Measurements from ENCODE around the gene MAN2B2.
"Not testable (repeated sequence)": the region's sequence is repeated elsewhere in the genome, so short reads cannot be mapped to it uniquely, and the experiment has no call there.

Gene MAN2B2

GRCh38 chr4:6647582-6648230 is 72.7 kb downstream of the MAN2B2 start:
- no peak overlapping the region for H3K9ac ChIP-seq
- H3K4me1 ChIP-seq = peaks cover 19 to 28% (median 22%) of the 10 kb centered on the region in 10 experiments
- H3K27ac ChIP-seq = no peak overlapping the region
- no peak overlapping the region for H3K4me3 ChIP-seq
- H3K36me3 ChIP-seq = peaks cover 8 to 21% (median 14%) of the 10 kb centered on the region in 11 experiments
- no peak for TF ChIP-seq Cebpa-rat (IDR thresholded peaks at IDR 0.05)
- H3K9me3 ChIP-seq (replicated peaks in 1 of 11) = peaks cover 0 to 24% (median 11%) of the 10 kb centered on the region in 11 experiments; a peak in 18 of 22 replicates
- H3K4me2 ChIP-seq = peak overlapping the region in 8 of 11 experiments; percentile 8 to 62 (median 50); a peak in 17 of 22 replicates
- H4K20me1 ChIP-seq = peaks cover 8 to 16% (median 10%) of the 10 kb centered on the region in 11 experiments; a peak in 19 of 22 replicates
- no peaks in the 10 kb centered on the region for H3K27me3 ChIP-seq

- Histone ChIP-seq H3K27me3 (no peaks in the 10 kb centered on the region), H3K4me1 (peaks cover 6 to 16% (median 12%) of the 10 kb centered on the region in 10 experiments), H3K4me3 (no peak overlapping the region), H3K27ac (no peak overlapping the region), H3K36me3 (peaks cover 0 to 8% (median 0%) of the 10 kb centered on the region in 11 experiments; a peak in 2 of 22 replicates), H4K20me1 (0 out of 22 replicates have a peak, but pooled peaks cover 0 to under 1% (median 0%) of the 10 kb centered on the region in 11 experiments), H3K9ac (no peak overlapping the region), H3K9me3 (replicated peaks in 1 of 11) (peaks cover 0 to 24% (median 11%) of the 10 kb centered on the region in 11 experiments; a peak in 18 of 22 replicates), H3K4me2 (no peak overlapping the region)
- no peak for TF ChIP-seq Cebpa-rat (IDR thresholded peaks at IDR 0.05)
These were observed 74.2 kb downstream of the MAN2B2 start for GRCh38 chr4:6649216-6649615.

DNA sequence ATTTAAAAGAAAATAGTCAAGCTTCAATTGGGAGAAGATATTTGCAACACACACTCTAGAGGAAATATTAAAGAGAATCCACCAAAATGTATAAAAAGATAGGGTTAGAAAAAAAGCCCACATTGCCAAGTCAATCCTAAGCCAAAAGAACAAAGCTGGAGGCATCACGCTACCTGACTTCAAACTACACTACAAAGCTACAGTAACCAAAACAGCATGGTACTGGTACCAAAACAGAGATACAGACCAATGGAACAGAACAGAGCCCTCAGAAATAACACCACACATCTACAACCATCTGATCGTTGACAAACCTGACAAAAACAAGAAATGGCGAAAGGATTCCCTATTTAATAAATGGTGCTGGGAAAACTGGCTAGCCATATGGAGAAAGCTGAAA is 79.2 kb downstream of the MAN2B2 start:
- H3K36me3 ChIP-seq, H3K27ac ChIP-seq, H3K9ac ChIP-seq, H3K4me3 ChIP-seq, H3K4me2 ChIP-seq, H3K4me1 ChIP-seq: not testable (repeated sequence)
- Histone ChIP-seq H4K20me1 (peaks cover 0 to 15% (median 0%) of the 10 kb centered on the region in 11 experiments; a peak in 4 of 22 replicates), H3K27me3 (peaks cover 17 to 28% (median 26%) of the 10 kb centered on the region in 11 experiments), H3K9me3 (replicated peaks in 1 of 11) (peaks cover 0 to 22% (median 11%) of the 10 kb centered on the region in 11 experiments; a peak in 14 of 22 replicates)

GRCh38 chr4:6655291-6655690 is 80.3 kb downstream of the MAN2B2 start:
- H3K27me3 ChIP-seq = peaks cover 28 to 39% (median 37%) of the 10 kb centered on the region in 11 experiments
- H3K27ac ChIP-seq = not testable (repeated sequence)

DNA sequence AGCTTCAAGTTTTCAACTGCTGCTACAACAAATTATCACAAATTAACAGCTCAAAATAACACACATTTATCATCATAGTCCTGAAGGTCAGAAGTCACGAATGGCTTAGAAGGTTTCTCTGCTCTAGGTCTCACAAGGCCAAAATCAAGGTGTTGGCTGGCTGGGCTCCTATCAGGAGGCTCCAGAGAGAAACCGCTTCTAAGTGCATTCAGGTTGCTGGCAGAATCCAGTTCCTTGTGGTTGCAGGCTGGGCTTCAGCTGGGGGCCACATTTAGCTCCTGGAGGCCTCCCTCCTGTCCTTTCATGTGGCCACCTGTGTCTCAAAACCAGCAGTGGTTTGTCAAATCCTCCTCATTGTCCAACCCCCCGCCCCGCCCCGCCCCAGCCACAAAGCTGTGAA is 80.9 kb downstream of the MAN2B2 start:
- Histone ChIP-seq H3K9me3 (replicated peaks in 1 of 11) (peaks cover 0 to 9% (median 0%) of the 10 kb centered on the region in 11 experiments; a peak in 3 of 22 replicates), H3K27me3 (peaks cover 30 to 45% (median 44%) of the 10 kb centered on the region in 11 experiments), H3K4me1 (peaks cover 10 to 21% (median 14%) of the 10 kb centered on the region in 10 experiments; a peak in 19 of 20 replicates), H3K9ac (no peak overlapping the region), H3K4me2 (no peak overlapping the region), H3K27ac (no peak overlapping the region), H3K4me3 (no peak overlapping the region), H3K36me3 (no peaks in the 10 kb centered on the region), H4K20me1 (peaks cover 0 to 15% (median 0%) of the 10 kb centered on the region in 11 experiments; a peak in 4 of 22 replicates)
- no peak for TF ChIP-seq Cebpa-rat (IDR thresholded peaks at IDR 0.05)

More at GRCh38 chr4:6655291-6655690, 80.3 kb downstream of the MAN2B2 start:
- H3K36me3 ChIP-seq, H3K4me3 ChIP-seq, H3K9ac ChIP-seq, H3K4me2 ChIP-seq: not testable (repeated sequence)
- Histone ChIP-seq H3K9me3 (replicated peaks in 1 of 11) (peaks cover 0 to 14% (median 3%) of the 10 kb centered on the region in 11 experiments; a peak in 11 of 22 replicates), H4K20me1 (peaks cover 0 to 15% (median 0%) of the 10 kb centered on the region in 11 experiments; a peak in 4 of 22 replicates), H3K4me1 (peaks cover 8 to 18% (median 11%) of the 10 kb centered on the region in 10 experiments; a peak in 17 of 20 replicates)

GRCh38 chr4:6657242-6658208 is 82.5 kb downstream of the MAN2B2 start:
- Histone ChIP-seq H3K4me2 (no peak overlapping the region; a peak in 1 of 22 replicates), H3K4me3 (no peak overlapping the region), H3K4me1 (peaks cover 22 to 30% (median 25%) of the 10 kb centered on the region in 10 experiments), H3K27ac (no peak overlapping the region), H3K9me3 (replicated peaks in 1 of 11) (peaks cover 0 to 9% (median 0%) of the 10 kb centered on the region in 11 experiments; a peak in 3 of 22 replicates), H3K27me3 (peaks cover 38 to 49% (median 45%) of the 10 kb centered on the region in 11 experiments), H4K20me1 (peaks cover 0 to 15% (median 0%) of the 10 kb centered on the region in 11 experiments; a peak in 4 of 22 replicates), H3K9ac (no peak overlapping the region), H3K36me3 (no peaks in the 10 kb centered on the region)
- no peak for TF ChIP-seq Cebpa-rat (IDR thresholded peaks at IDR 0.05)

GRCh38 chr4:6658209-6658595 is 83.2 kb downstream of the MAN2B2 start:
- no peak overlapping the region for H3K9ac ChIP-seq
- H3K4me1 ChIP-seq = peaks cover 22 to 37% (median 25%) of the 10 kb centered on the region in 10 experiments
- peak overlapping the region in 8 of 11 experiments; percentile 63 to 86 (median 70); a peak in 10 of 22 replicates for H3K4me2 ChIP-seq
- peaks cover 0 to 15% (median 0%) of the 10 kb centered on the region in 11 experiments; a peak in 4 of 22 replicates for H4K20me1 ChIP-seq
- no peaks in the 10 kb centered on the region for H3K36me3 ChIP-seq
- H3K4me3 ChIP-seq = 0 out of 20 replicates have a peak overlapping the region, but pooled peaks of 1 of the 10 experiments have one; percentile 3
- H3K9me3 ChIP-seq (replicated peaks in 1 of 11) = peaks cover 0 to 9% (median 0%) of the 10 kb centered on the region in 11 experiments; a peak in 3 of 22 replicates
- H3K27me3 ChIP-seq = peaks cover 38 to 49% (median 45%) of the 10 kb centered on the region in 11 experiments
- no peak overlapping the region for H3K27ac ChIP-seq
- no peak for TF ChIP-seq Cebpa-rat (IDR thresholded peaks at IDR 0.05)

DNA sequence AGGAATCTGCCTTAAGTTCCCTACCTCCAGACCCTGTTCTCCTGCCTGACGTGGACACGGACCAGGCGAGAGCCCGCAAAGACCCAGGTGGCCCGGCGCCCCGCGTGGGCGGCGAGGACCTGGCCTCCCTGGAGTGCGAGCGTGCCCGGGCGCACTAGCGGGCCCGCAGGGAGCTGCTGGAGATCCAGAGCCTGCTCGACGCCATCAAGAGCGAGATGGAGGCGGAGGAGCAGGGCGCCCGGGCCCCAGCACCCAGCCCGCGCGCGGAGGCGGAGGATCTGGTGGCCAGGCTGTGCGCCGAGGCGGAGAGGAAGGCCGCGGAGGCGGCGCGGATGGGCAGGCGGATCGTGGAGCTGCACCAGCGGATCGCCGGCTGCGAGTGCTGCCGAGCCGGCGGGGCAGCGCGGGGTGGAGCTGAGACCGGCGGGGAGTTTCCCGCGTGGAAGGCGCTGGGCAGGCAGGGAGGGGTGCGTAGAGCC is 83.6 kb downstream of the MAN2B2 start:
- H3K36me3 ChIP-seq = no peaks in the 10 kb centered on the region
- peak overlapping the region; percentile 50 to 86 (median 67) for H3K4me2 ChIP-seq
- peaks cover 0 to 9% (median 0%) of the 10 kb centered on the region in 11 experiments; a peak in 3 of 22 replicates for H3K9me3 ChIP-seq (replicated peaks in 1 of 11)
- H3K9ac ChIP-seq = peak overlapping the region in 2 of 11 experiments; percentile 14 to 24; a peak in 2 of 22 replicates
- H3K27ac ChIP-seq = no peak overlapping the region
- peaks cover 38 to 49% (median 46%) of the 10 kb centered on the region in 11 experiments for H3K27me3 ChIP-seq
- H4K20me1 ChIP-seq = peaks cover 0 to 15% (median 0%) of the 10 kb centered on the region in 11 experiments; a peak in 4 of 22 replicates
- H3K4me3 ChIP-seq = peak overlapping the region in 9 of 10 experiments; percentile 3 to 49 (median 36); a peak in 9 of 20 replicates
- peaks cover 22 to 39% (median 25%) of the 10 kb centered on the region in 10 experiments for H3K4me1 ChIP-seq
- no peak for TF ChIP-seq Cebpa-rat (IDR thresholded peaks at IDR 0.05)
